A673 (cell line): ENCODE results near the gene HBS1L. TPM values are rescaled to one million over a fixed set of nuclear protein-coding genes. Genes with fewer than 3 reads are reported as not detected.

Experiments
- BruUV-seq: library from RNA; stranded (reverse); fragments of 400-500 nt; replicated peaks from 2 replicates; lab custom pipeline; 2021; lab: Mats Ljungman, UMichigan
- CTCF ChIA-PET: fragments of 300-600 bp; sonication (Branson Sonifier 250); formaldehyde crosslinking; loops from one replicate; lab custom pipeline; 2022; ENCODE audit warnings: antibody characterized with exemption; lab: Charles Lee
- POLR2A ChIA-PET: fragments of 300-600 bp; sonication (Branson Sonifier 250); formaldehyde crosslinking; loops from one replicate; lab custom pipeline; 2022; ENCODE audit warnings: antibody characterized with exemption; ENCODE audit not compliant: low non-redundant PET; lab: Charles Lee
- DNase-seq: peaks from one replicate; pipeline ENCODE4 v3.0.0-alpha.2; 2015; ENCODE audit warnings: low spot score
- H3K27ac ChIP-seq: fragments of 200-600 bp; sonication (generic); 2 replicates; pipeline ENCODE4 v1.5.1; 2016; ENCODE audit warnings: mixed run types, low read depth, mild to moderate bottlenecking, mixed read lengths, antibody characterized with exemption, low read length; ENCODE audit not compliant: poor library complexity, severe bottlenecking
- H3K27me3 ChIP-seq: fragments of 200-600 bp; sonication (generic); replicated peaks from 2 replicates; pipeline ENCODE4 v1.6.1; 2017; ENCODE audit warnings: mixed run types, low read depth, mild to moderate bottlenecking, mixed read lengths, antibody characterized with exemption, low read length; ENCODE audit not compliant: insufficient read depth, poor library complexity
- H3K36me3 ChIP-seq: fragments of 200-600 bp; sonication (generic); 2 replicates; pipeline ENCODE4 v1.6.1; 2016; ENCODE audit warnings: mixed run types, mild to moderate bottlenecking, mixed read lengths, antibody characterized with exemption, low read length; ENCODE audit not compliant: insufficient read depth, poor library complexity, severe bottlenecking
- H3K4me1 ChIP-seq: fragments of 200-600 bp; sonication (generic); 2 replicates; pipeline ENCODE4 v1.6.1; 2017; ENCODE audit warnings: mixed run types, mild to moderate bottlenecking, mixed read lengths, antibody characterized with exemption, low read length; ENCODE audit not compliant: insufficient read depth, poor library complexity, severe bottlenecking
- H3K4me3 ChIP-seq: fragments of 200-600 bp; sonication (generic); 2 replicates; pipeline ENCODE4 v1.5.1; 2016; ENCODE audit warnings: low read depth, mixed run types, mild to moderate bottlenecking, mixed read lengths, low read length; ENCODE audit not compliant: poor library complexity, severe bottlenecking
- H3K9me3 ChIP-seq: fragments of 200-600 bp; sonication (generic); 2 replicates; pipeline ENCODE4 v1.6.1; 2016; ENCODE audit warnings: mixed run types, low read depth, mild to moderate bottlenecking, mixed read lengths, antibody characterized with exemption, low read length; ENCODE audit not compliant: poor library complexity, severe bottlenecking
- EZH2 ChIP-seq: fragments of 200-600 bp; sonication (generic); IDR thresholded peaks from 2 replicates; pipeline ENCODE4 v1.6.1; 2017; ENCODE audit warnings: borderline replicate concordance, low read depth, mild to moderate bottlenecking, mixed read lengths, antibody characterized with exemption, low read length; ENCODE audit not compliant: poor library complexity, severe bottlenecking
- intact Hi-C: fragments of 100-400 bp; cut with micrococcal nuclease; formaldehyde crosslinking; loops from one replicate; pipeline ENCODE4 v1.10.0; 2022; ENCODE audit not compliant: unreplicated experiment
- total RNA-seq: library from RNA; stranded (reverse); gene quantifications from 2 replicates; pipeline ENCODE4 v1.2.3, GENCODE V29; 2021
- TF ChIP-seq, protein P1 (sequence below): fragments of 300-800, 200-600 bp; sonication (generic); conservative IDR thresholded peaks from 2 replicates; pipeline ENCODE4 v1.5.1; 2017; ENCODE audit warnings: low read depth, mild to moderate bottlenecking, antibody characterized with exemption, low read length, moderate library complexity, mixed read lengths

Gene HBS1L
- total RNA-seq, 1 experiment from 2014 or later = 106 TPM

GRCh38 chr6:135025775-135026174 is 28.8 kb downstream of the HBS1L start:
- H3K4me3 ChIP-seq = no peak overlapping the region
- POLR2A ChIA-PET = no interaction called here
- CTCF ChIA-PET = no interaction called here
- BruUV-seq = no TSS peak
- H3K27ac ChIP-seq = no peak overlapping the region
- TF ChIP-seq, protein P1, sequence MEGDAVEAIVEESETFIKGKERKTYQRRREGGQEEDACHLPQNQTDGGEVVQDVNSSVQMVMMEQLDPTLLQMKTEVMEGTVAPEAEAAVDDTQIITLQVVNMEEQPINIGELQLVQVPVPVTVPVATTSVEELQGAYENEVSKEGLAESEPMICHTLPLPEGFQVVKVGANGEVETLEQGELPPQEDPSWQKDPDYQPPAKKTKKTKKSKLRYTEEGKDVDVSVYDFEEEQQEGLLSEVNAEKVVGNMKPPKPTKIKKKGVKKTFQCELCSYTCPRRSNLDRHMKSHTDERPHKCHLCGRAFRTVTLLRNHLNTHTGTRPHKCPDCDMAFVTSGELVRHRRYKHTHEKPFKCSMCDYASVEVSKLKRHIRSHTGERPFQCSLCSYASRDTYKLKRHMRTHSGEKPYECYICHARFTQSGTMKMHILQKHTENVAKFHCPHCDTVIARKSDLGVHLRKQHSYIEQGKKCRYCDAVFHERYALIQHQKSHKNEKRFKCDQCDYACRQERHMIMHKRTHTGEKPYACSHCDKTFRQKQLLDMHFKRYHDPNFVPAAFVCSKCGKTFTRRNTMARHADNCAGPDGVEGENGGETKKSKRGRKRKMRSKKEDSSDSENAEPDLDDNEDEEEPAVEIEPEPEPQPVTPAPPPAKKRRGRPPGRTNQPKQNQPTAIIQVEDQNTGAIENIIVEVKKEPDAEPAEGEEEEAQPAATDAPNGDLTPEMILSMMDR = no peak
- no peak for TF ChIP-seq EZH2
- H3K4me1 ChIP-seq = peaks cover 10% of the 10 kb centered on the region
- H3K27me3 ChIP-seq = no peaks in the 10 kb centered on the region
- no peak for DNase-seq
- H3K9me3 ChIP-seq = no peaks in the 10 kb centered on the region
- intact Hi-C loops = no loop called here
- peaks cover 2% of the 10 kb centered on the region for H3K36me3 ChIP-seq

DNA sequence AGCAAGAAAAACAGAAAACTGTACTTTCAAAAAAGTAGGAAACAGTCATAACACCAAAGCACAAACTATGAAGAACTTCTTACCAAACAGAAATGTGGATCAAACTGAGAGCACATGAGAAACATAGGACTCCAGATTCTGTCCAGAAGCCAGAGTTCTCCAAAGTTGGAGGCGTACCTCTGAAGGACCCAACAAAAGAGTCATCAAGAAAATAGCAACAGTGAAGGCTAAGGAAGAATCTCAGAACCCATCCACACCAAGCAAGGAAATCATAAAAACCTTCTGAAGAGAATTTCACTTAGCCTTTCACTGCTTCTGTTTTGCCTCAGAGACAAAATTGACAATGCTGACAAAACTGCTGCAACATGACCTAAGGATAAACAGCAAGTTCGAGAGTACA is 29.4 kb downstream of the HBS1L start:
- intact Hi-C loops = no loop called here
- Histone ChIP-seq H3K27ac (no peak overlapping the region), H3K36me3 (no peaks in the 10 kb centered on the region), H3K9me3 (no peaks in the 10 kb centered on the region), H3K4me1 (peaks cover 10% of the 10 kb centered on the region), H3K27me3 (no peaks in the 10 kb centered on the region), H3K4me3 (no peak overlapping the region)
- CTCF ChIA-PET = no interaction called here
- TF ChIP-seq, protein P1 = no peak
- no peak for TF ChIP-seq EZH2
- DNase-seq = no peak
- POLR2A ChIA-PET = no interaction called here
- BruUV-seq = no TSS peak

GRCh38 chr6:135022050-135022697 is 32.4 kb downstream of the HBS1L start:
- no peak for DNase-seq
- CTCF ChIA-PET = no interaction called here
- H3K27me3 ChIP-seq = no peaks in the 10 kb centered on the region
- POLR2A ChIA-PET = interaction anchor here (1.1 kb wide), 1 partner anchor 32 kb away, joined by 4 read pairs; the partner anchor contains the start of gene HBS1L
- TF ChIP-seq EZH2 = no peak
- TF ChIP-seq, protein P1 = no peak
- H3K27ac ChIP-seq = no peak overlapping the region
- H3K4me1 ChIP-seq = peaks cover 10% of the 10 kb centered on the region
- no peaks in the 10 kb centered on the region for H3K36me3 ChIP-seq
- H3K9me3 ChIP-seq = no peaks in the 10 kb centered on the region
- no TSS peak for BruUV-seq
- H3K4me3 ChIP-seq = no peak overlapping the region
- intact Hi-C loops = no loop called here
